ENCODE measurements around the gene EYA2. TPM values are rescaled to one million over a fixed set of nuclear protein-coding genes. Genes with fewer than 3 reads are reported as not detected.

Gene EYA2
- polyA plus RNA-seq, 1 donor (not counting 4 experiments of a cell fraction or from before 2014, with no cell fraction given), result not detected

DNA sequence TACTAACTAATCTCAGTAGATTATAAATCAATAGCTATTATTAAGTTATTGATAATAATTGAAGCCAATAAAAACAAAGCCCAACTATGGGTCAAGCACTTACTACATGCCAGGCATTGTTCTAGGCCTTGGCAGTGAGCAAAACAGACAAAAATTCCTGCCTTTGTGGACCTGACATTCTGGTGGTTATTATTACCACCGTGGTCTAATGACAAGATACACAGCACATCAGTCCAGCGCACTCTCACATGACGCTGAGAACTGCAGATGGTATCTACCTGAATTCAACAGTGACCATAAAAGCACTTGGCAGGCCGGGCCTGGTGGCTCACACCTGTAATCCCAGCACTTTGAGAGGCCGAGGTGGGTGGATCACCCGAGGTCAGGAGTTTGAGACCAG is 340.5 kb downstream of the EYA2 start:
- dilution Hi-C loops (cut with MboI; ENCODE audit: extremely low pct_ligation_motif_present, low sequenced_read_pairs), result no loop called here
- Histone ChIP-seq H3K4me3 (ENCODE audit: control insufficient read depth in 2 of 3, extremely low read depth in 1 of 3, insufficient read depth in 2 of 3, low read depth in 1 of 3, low read length in 3 of 3) (no peak overlapping the region), H4K20me1 (ENCODE audit: control insufficient read depth, extremely low read depth, insufficient read depth, low read length) (peaks cover 6% of the 10 kb centered on the region), H3K36me3 (ENCODE audit: control insufficient read depth in 2 of 2, extremely low read depth in 1 of 2, insufficient read depth in 2 of 2, low read length in 2 of 2) (peaks cover 40 to 45% of the 10 kb centered on the region in 2 experiments), H3K9me1 (ENCODE audit: control insufficient read depth, extremely low read depth, insufficient read depth, low read length) (no peaks in the 10 kb centered on the region), H3K27me3 (ENCODE audit: control insufficient read depth, extremely low read depth, insufficient read depth, low read length) (no peaks in the 10 kb centered on the region), H3K4me2 (ENCODE audit: control insufficient read depth, extremely low read depth, insufficient read depth, low read depth, low read length) (no peak overlapping the region), H3K27ac (ENCODE audit: control insufficient read depth, insufficient read depth, low read length) (no peak overlapping the region), H3K9me3 (ENCODE audit: control insufficient read depth, low read depth, low read length) (no peaks in the 10 kb centered on the region), H3K9ac (ENCODE audit: control insufficient read depth, extremely low read depth, insufficient read depth, low read length) (no peak overlapping the region), H3K79me2 (ENCODE audit: control insufficient read depth, insufficient read depth, low read length) (peaks cover 25% of the 10 kb centered on the region), H3K4me1 (ENCODE audit: control insufficient read depth, extremely low read depth, insufficient read depth, low read length) (no peaks in the 10 kb centered on the region), H2AFZ (ENCODE audit: control insufficient read depth, low read length) (no peak overlapping the region)
- TF ChIP-seq CTCF (optimal IDR thresholded peaks at IDR 0.05 in 1 of 3, IDR thresholded peaks at IDR 0.05 in 1 of 3, conservative IDR thresholded peaks at IDR 0.05 in 1 of 3; ENCODE audit: extremely low read depth in 1 of 3, insufficient read depth in 2 of 3, low read length in 3 of 3) (no peak), EZH2 (IDR thresholded peaks at IDR 0.05; ENCODE audit: low read length) (no peak)
- FAIRE-seq (no peak), DNase-seq (ENCODE audit: low read depth, low spot score) (no peak)

- Histone ChIP-seq H4K20me1 (ENCODE audit: control insufficient read depth, extremely low read depth, insufficient read depth, low read length) (peaks cover 2% of the 10 kb centered on the region), H3K79me2 (ENCODE audit: control insufficient read depth, insufficient read depth, low read length) (peaks cover 24% of the 10 kb centered on the region), H3K27ac (ENCODE audit: control insufficient read depth, insufficient read depth, low read length) (no peak overlapping the region), H3K27me3 (ENCODE audit: control insufficient read depth, extremely low read depth, insufficient read depth, low read length) (no peaks in the 10 kb centered on the region), H3K36me3 (ENCODE audit: control insufficient read depth in 2 of 2, extremely low read depth in 1 of 2, insufficient read depth in 2 of 2, low read length in 2 of 2) (peaks cover 39 to 41% of the 10 kb centered on the region in 2 experiments), H3K4me3 (ENCODE audit: control insufficient read depth in 2 of 3, extremely low read depth in 1 of 3, insufficient read depth in 2 of 3, low read depth in 1 of 3, low read length in 3 of 3) (no peak overlapping the region), H3K4me1 (ENCODE audit: control insufficient read depth, extremely low read depth, insufficient read depth, low read length) (no peaks in the 10 kb centered on the region), H3K9me1 (ENCODE audit: control insufficient read depth, extremely low read depth, insufficient read depth, low read length) (no peaks in the 10 kb centered on the region), H3K4me2 (ENCODE audit: control insufficient read depth, extremely low read depth, insufficient read depth, low read depth, low read length) (no peak overlapping the region), H2AFZ (ENCODE audit: control insufficient read depth, low read length) (no peak overlapping the region), H3K9ac (ENCODE audit: control insufficient read depth, extremely low read depth, insufficient read depth, low read length) (no peak overlapping the region), H3K9me3 (ENCODE audit: control insufficient read depth, low read depth, low read length) (no peaks in the 10 kb centered on the region)
- dilution Hi-C loops (cut with MboI; ENCODE audit: extremely low pct_ligation_motif_present, low sequenced_read_pairs), result no loop called here
- TF ChIP-seq EZH2 (IDR thresholded peaks at IDR 0.05; ENCODE audit: low read length) (no peak), CTCF (optimal IDR thresholded peaks at IDR 0.05 in 1 of 3, IDR thresholded peaks at IDR 0.05 in 1 of 3, conservative IDR thresholded peaks at IDR 0.05 in 1 of 3; ENCODE audit: extremely low read depth in 1 of 3, insufficient read depth in 2 of 3, low read length in 3 of 3) (no peak)
- FAIRE-seq (no peak), DNase-seq (ENCODE audit: low read depth, low spot score) (no peak)
Measured at GRCh38 chr20:47235853-47236638, 341.4 kb downstream of the EYA2 start.
